ENCODE data around the gene DNAAF2.
A peak's percentile ranks its signal among the peaks of the same experiment; 100 is the strongest.

DNAAF2 gene

DNA sequence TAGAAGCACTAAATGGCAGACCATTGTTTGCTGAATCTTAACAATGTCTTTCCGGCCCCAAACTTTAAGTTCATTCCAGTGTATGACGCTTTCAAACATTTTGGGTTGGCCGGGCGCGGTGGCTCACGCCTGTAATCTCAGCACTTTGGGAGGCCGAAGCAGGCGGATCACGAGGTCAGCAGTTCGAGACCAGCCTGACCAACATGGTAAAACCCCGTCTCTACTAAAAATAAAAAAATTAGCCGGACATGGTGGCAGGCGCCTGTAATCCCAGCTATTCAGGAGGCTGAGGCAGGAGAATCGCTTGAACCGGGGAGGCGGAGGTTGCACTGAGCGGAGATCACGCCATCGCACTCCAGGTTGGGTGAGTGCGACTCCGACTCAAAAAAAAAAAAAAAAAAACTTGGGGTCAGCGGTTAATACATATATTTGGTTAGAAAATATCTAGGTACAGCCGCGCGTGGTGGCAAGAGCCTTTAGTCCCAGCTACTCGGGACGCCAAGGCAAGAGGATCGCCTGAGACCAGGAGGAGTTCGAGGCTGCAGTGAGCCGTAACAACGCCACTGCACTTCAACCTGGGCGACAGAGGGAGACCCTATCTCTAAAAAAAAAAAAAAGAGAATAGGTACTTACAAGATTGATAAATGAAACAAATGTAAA lies 49.9 kb downstream of the DNAAF2 start:
- H3K4me3 ChIP-seq (ENCODE audit: low read depth, low read length): peak overlapping the region; percentile 99

DNA sequence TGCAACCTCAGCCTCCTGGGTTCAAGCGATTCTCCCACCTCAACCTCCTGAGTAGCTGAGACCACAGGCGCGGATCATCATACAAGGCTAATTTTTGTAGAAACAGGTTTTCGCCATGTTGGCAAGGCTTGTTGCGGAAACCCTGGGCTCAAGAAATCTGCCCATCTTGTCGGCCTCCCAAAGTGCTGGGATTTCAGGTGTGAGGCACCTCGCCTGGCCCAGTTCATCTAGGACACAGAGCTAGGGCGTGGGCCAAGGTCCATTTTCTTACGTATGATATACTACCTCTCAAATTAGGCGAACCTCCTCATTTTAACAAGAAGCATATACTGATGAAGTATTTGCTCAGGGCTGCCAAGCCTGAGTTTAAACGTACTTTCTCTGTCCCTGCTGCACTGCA lies 51.0 kb downstream of the DNAAF2 start:
- peak overlapping the region; percentile 99 for H3K4me3 ChIP-seq (ENCODE audit: low read depth, low read length)

DNA sequence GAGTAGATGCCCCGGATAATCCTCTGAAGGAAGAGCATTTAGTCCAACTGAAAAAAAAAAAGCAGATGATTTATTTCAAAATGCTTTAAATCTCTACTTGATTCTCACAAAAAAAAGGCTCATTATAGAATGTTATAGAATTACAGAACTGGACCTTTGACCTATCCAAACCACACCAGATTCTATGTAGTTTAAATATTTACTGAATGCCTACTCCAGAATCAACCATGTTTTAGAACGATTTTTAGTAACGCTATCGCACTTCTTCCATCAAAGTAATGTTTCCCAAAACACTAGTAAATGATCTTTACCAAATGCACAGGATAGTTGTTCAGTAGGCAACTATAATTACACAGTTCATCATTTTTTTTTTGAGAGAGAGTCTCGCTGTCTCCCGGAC lies 51.4 kb downstream of the DNAAF2 start:
- H3K4me3 ChIP-seq (ENCODE audit: low read depth, low read length): peak overlapping the region; percentile 99

DNA sequence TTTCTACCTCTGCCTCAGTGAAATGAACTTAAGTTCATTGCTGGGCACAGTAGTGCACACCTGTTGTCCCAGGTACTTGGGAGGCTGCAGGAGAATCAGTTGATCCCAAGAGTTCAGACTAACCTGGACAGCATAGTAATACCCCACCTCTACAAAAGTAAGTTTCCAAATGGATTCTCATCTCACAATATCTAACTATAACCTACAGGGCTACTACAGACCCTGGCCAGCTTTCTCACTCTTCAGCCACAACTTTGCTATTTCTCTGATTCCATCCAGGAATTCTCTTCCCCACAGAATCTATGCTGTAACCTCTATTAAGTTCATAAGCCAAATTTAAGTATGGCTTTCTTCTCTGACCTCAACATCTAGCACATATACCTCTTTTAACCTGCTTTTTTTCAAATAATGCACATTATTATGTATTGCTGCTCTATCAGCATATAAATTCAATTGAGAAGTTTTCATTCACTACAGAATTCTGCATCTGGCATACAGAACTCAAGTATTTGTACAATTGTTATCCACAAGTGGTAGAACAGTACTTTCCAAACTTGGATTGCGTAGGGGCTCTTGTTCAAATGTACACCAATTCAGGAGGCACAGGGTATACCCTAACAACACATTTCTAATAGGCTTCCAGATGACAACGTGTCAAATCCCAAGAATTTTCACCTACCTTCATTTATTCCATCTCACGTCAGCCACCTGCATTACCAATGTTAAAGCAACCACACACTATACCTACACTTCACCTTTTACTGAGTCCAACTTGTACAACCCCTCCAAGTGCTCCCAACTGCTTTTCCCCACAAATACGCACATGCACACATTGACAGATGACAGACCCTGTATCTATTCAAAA lies 52.7 kb downstream of the DNAAF2 start:
- H3K4me3 ChIP-seq (ENCODE audit: low read depth, low read length): no peak overlapping the region

DNA sequence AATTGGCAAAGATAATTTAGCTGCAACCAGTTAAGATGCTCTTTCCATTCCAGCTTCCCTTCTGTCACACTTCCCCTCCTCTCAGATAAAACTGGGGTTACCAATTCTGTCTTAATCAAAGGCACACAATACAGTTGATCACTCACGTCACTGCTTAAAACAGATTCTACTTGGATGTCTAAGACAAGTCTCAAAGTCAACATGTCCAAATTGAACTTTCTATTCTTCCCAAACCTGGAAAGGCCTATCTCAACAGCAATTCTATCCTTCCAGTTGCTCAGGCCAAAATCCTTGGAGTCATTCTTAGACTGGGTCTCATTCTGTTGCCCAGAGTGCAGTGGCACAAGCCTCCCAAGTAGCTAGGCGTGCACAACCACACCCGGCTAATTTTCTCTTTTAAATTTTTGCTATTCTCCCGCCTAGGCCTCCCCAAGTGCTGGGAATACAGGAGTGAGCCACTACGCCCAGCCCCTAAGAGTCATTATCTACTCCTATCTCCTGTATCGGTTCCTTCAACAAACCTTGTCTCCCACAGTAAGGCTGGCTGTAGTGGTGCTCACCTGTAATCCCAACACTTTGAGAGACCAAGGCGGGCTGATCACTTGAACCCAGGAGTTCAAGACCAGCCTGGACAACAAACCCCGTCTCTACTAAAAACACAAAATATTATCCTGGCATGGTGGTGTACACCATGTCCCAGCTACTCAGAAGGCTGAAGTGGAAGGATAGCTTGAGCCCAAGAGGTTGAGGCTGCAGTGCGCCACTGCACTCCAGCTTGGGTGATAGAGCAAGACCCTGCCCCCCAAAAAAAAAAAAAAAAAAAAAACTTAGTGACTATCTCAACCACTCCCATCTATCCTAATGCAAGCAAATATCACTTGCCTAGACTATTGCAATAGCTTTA lies 53.6 kb downstream of the DNAAF2 start:
- no peak overlapping the region for H3K4me3 ChIP-seq (ENCODE audit: low read depth, low read length)

DNA sequence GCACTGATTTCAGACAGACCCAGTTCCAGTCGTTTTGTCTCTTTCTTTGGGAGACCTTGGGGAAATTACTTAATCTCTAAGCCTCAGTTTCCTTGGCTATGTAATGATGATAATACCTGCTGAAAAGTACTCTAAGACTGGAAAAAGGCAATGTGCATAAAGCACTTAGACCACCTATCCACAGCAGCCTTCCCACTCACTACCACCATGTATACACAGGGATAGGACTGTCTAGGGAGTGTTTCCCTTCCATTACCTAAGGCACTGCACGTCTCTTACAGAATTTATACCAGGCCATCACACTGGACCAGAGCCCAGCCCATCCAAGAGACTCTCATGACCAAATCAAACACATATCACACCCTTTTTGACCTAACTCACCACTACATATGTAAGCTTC lies 55.2 kb downstream of the DNAAF2 start:
- no peak overlapping the region for H3K4me3 ChIP-seq (ENCODE audit: low read depth, low read length)

DNA sequence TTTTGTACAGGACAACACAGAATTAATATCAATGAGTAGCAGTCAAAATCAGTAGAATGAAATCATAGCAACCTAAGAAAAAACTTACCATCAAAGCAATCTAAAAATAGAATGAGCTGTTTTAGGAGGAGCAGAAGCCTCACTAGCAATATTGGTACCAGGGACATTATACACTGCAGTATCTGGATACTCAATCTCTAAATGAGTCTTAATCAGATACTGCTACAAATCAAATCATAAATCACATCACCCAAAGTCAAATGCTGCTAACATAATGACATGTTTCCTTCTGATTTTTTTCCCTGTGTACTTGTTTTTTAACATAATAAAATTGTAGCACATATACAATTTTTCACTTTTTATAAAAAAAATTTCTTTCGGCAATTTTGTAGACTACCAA lies 56.9 kb downstream of the DNAAF2 start:
- no peak overlapping the region for H3K4me3 ChIP-seq (ENCODE audit: low read depth, low read length)

Measured in iPS-11a (cell line).